GM21737 (cell line): ENCODE results near the gene SLC35E1.

ENCODE experiments used
- ATAC-seq: cut with Tn5 transposase; IDR thresholded peaks from one replicate; pipeline ENCODE4 v1.9.1; 2021; ENCODE audit warnings: mild to moderate bottlenecking, moderate library complexity; ENCODE audit not compliant: unreplicated experiment

SLC35E1 gene

GRCh38 chr19:16504271-16504670, 67.9 kb downstream of the SLC35E1 start:
- no peak for ATAC-seq
